PC-3 (cell line): Measurements from ENCODE around the gene FBXL4. TPM values are rescaled to one million over a fixed set of nuclear protein-coding genes. Genes with fewer than 3 reads are reported as not detected.

Experiments used
- ATAC-seq: fragments of 200-7000 bp; cut with Tn5 transposase; 2 replicates; pipeline ENCODE4 v1.9.1; 2020; ENCODE audit warnings: mild to moderate bottlenecking, moderate library complexity
- BruUV-seq: library from RNA; stranded (reverse); fragments of 400-500 nt; replicated peaks from 2 replicates; lab custom pipeline; 2021; lab: Mats Ljungman, UMichigan
- CTCF ChIA-PET: fragments of 300-600 bp; sonication (Branson Sonifier 250); formaldehyde crosslinking; loops from one replicate; lab custom pipeline; 2022; ENCODE audit warnings: antibody characterized with exemption; lab: Charles Lee
- POLR2A ChIA-PET: fragments of 300-600 bp; sonication (Branson Sonifier 250); formaldehyde crosslinking; loops from one replicate; lab custom pipeline; 2022; ENCODE audit warnings: antibody characterized with exemption; ENCODE audit not compliant: unreplicated experiment; lab: Charles Lee
- DNase-seq: peaks from one replicate; pipeline ENCODE4 v3.0.0-alpha.2; 2015
- H2AFZ ChIP-seq: fragments of 300-600 bp; sonication (generic); 2 replicates; pipeline ENCODE4 v1.6.0; 2016; ENCODE audit warnings: antibody characterized with exemption, low read length
- H3F3A ChIP-seq: fragments of 300-600 bp; sonication (generic); one replicate; pipeline ENCODE4 v1.6.0; 2017; ENCODE audit warnings: antibody characterized with exemption, low read length, control low read depth, mild to moderate bottlenecking; ENCODE audit not compliant: unreplicated experiment
- H3K27ac ChIP-seq: fragments of 300-600 bp; sonication (generic); 2 replicates; pipeline ENCODE4 v1.5.1; 2016; ENCODE audit warnings: mild to moderate bottlenecking, low read length
- H3K27me3 ChIP-seq: fragments of 300-600 bp; sonication (generic); 2 replicates; pipeline ENCODE4 v1.6.1; 2016; ENCODE audit warnings: low read length, mixed read lengths
- H3K36me3 ChIP-seq: fragments of 300-600 bp; sonication (generic); 2 replicates; pipeline ENCODE4 v1.6.1; 2016; ENCODE audit warnings: low read depth, mixed run types, low read length, mixed read lengths
- H3K4me1 ChIP-seq: fragments of 300-600 bp; sonication (generic); 2 replicates; pipeline ENCODE4 v1.5.1; 2016; ENCODE audit warnings: low read length; ENCODE audit not compliant: insufficient read depth
- H3K4me2 ChIP-seq: fragments of 300-600 bp; sonication (generic); 2 replicates; pipeline ENCODE4 v1.6.0; 2016; ENCODE audit warnings: low read length
- H3K4me3 ChIP-seq: fragments of 300-600 bp; sonication (generic); 2 replicates; pipeline ENCODE4 v1.5.1; 2016; ENCODE audit warnings: mild to moderate bottlenecking, low read length, mixed read lengths
- H3K79me2 ChIP-seq: fragments of 300-600 bp; sonication (generic); 2 replicates; pipeline ENCODE4 v1.6.1; 2017; ENCODE audit warnings: low read length, mixed read lengths
- H3K9ac ChIP-seq: fragments of 300-600 bp; sonication (generic); 2 replicates; pipeline ENCODE4 v1.6.0; 2016; ENCODE audit warnings: mild to moderate bottlenecking, low read length
- H3K9me2 ChIP-seq: fragments of 300-600 bp; sonication (generic); replicated peaks from 2 replicates; pipeline ENCODE4 v1.6.1; 2016; ENCODE audit warnings: mixed run types, low read length, mixed read lengths
- H3K9me3 ChIP-seq: fragments of 300-600 bp; sonication (generic); 2 replicates; pipeline ENCODE4 v1.6.1; 2016; ENCODE audit warnings: low read length, mixed read lengths
- H4K20me1 ChIP-seq: fragments of 300-600 bp; sonication (generic); 2 replicates; pipeline ENCODE4 v1.6.1; 2016; ENCODE audit warnings: low read length, mixed read lengths
- CTCF ChIP-seq: fragments of 300-600 bp; sonication (generic); conservative IDR thresholded peaks from 2 replicates; pipeline ENCODE4 v1.5.1; 2017; ENCODE audit warnings: antibody characterized with exemption, low read depth, mild to moderate bottlenecking, low read length
- EZH2 ChIP-seq: fragments of 300-600 bp; sonication (generic); IDR thresholded peaks from one replicate; pipeline ENCODE4 v1.6.1; 2017; ENCODE audit warnings: antibody characterized with exemption, mild to moderate bottlenecking, low read length; ENCODE audit not compliant: unreplicated experiment
- EZH2phosphoT487 ChIP-seq: fragments of 300-600 bp; sonication (generic); IDR thresholded peaks from 2 replicates; pipeline ENCODE4 v1.6.1; 2018; ENCODE audit warnings: mild to moderate bottlenecking, antibody characterized with exemption, low read length, borderline replicate concordance
- intact Hi-C: fragments of 100-400 bp; cut with micrococcal nuclease; formaldehyde crosslinking; loops from 2 replicates; pipeline ENCODE4 v1.9.0; 2023
- total RNA-seq: library from RNA; depleted of rRNA; stranded (reverse); fragments of >200 nt; gene quantifications from 2 replicates; pipeline ENCODE4 v1.2.3, GENCODE V29; 2014

FBXL4 gene
- total RNA-seq, 1 experiment from 2014 or later, result 3.8 TPM

GRCh38 chr6:98977671-98978292 lies 30.0 kb upstream of the FBXL4 start:
- Histone ChIP-seq H3K4me1 (no peaks in the 10 kb centered on the region), H3K9me3 (no peaks in the 10 kb centered on the region), H3F3A (no peaks in the 10 kb centered on the region), H3K4me2 (no peak overlapping the region), H3K79me2 (no peaks in the 10 kb centered on the region), H3K9me2 (no peaks in the 10 kb centered on the region), H3K4me3 (no peak overlapping the region), H3K27me3 (no peaks in the 10 kb centered on the region), H3K36me3 (no peaks in the 10 kb centered on the region), H2AFZ (no peak overlapping the region), H3K27ac (no peak overlapping the region), H4K20me1 (no peaks in the 10 kb centered on the region), H3K9ac (no peak overlapping the region)
- ChIA-PET CTCF (no interaction called here), POLR2A (no interaction called here)
- TF ChIP-seq EZH2 (no peak), EZH2phosphoT487 (no peak), CTCF (no peak)
- BruUV-seq, result no TSS peak
- DNase-seq, result no peak
- ATAC-seq, result no peak
- intact Hi-C loops, result no loop called here

GRCh38 chr6:98976674-98977385 lies 29.1 kb upstream of the FBXL4 start:
- CTCF ChIA-PET, result no interaction called here

More at GRCh38 chr6:98976674-98977385, 29.1 kb upstream of the FBXL4 start:
- POLR2A ChIA-PET, result no interaction called here
- Histone ChIP-seq H3K4me3 (no peak overlapping the region), H3K9me2 (no peaks in the 10 kb centered on the region), H2AFZ (no peak overlapping the region), H3K9ac (no peak overlapping the region), H3K4me2 (no peak overlapping the region), H3K36me3 (no peaks in the 10 kb centered on the region), H3K79me2 (no peaks in the 10 kb centered on the region), H3K9me3 (no peaks in the 10 kb centered on the region), H3K27me3 (no peaks in the 10 kb centered on the region), H4K20me1 (no peaks in the 10 kb centered on the region), H3F3A (no peaks in the 10 kb centered on the region), H3K27ac (no peak overlapping the region), H3K4me1 (no peaks in the 10 kb centered on the region)
- ATAC-seq (no peak), DNase-seq (no peak)
- intact Hi-C loops, result no loop called here
- BruUV-seq, result no TSS peak
- no peak for TF ChIP-seq EZH2
- TF ChIP-seq EZH2phosphoT487, result no peak
- TF ChIP-seq CTCF, result no peak
